Panc1 (cell line): ENCODE measurements around the gene FGF21.

Experiments
- POLR2AphosphoS5 ChIP-seq: IDR thresholded peaks from 2 replicates; pipeline ENCODE4 v1.6.1; 2012; ENCODE audit warnings: mild to moderate bottlenecking, low read depth, low read length, moderate library complexity
- TF ChIP-seq, protein P1 (sequence below): fragments of 450-650 bp; IDR thresholded peaks from 2 replicates; pipeline ENCODE4 v1.5.1; 2017; ENCODE audit warnings: mild to moderate bottlenecking
- TF ChIP-seq, protein P2 (sequence below), 2 experiments: IDR thresholded peaks; 2 replicates each; pipeline ENCODE4 v1.6.1; 2011 to 2012; ENCODE audit warnings: low read depth in 2 of 2, control low read depth in 1 of 2, low read length in 1 of 2, mild to moderate bottlenecking in 1 of 2, moderate library complexity in 1 of 2; ENCODE audit not compliant: insufficient read depth in 1 of 2

DNA sequence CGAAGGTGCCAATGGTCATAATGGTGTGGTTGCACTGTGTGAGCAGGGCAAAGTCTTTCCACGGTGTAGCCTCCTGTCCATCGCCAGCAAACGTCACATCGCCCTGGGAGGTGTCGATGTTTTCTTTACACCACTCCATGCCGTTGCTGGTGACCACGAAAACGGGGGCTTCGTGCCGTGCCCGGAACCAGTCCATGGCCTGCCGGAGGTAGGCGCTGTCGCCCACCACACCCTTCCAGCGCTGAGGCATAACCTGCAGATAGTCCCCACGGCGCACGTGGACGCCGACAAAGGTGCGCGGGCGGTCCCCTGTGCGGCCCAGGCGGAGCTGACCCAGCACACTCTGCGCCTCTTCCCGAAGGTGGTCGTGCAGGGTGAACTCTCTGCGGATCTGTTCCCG is 5.0 kb upstream of the FGF21 start:
- TF ChIP-seq, protein P1, sequence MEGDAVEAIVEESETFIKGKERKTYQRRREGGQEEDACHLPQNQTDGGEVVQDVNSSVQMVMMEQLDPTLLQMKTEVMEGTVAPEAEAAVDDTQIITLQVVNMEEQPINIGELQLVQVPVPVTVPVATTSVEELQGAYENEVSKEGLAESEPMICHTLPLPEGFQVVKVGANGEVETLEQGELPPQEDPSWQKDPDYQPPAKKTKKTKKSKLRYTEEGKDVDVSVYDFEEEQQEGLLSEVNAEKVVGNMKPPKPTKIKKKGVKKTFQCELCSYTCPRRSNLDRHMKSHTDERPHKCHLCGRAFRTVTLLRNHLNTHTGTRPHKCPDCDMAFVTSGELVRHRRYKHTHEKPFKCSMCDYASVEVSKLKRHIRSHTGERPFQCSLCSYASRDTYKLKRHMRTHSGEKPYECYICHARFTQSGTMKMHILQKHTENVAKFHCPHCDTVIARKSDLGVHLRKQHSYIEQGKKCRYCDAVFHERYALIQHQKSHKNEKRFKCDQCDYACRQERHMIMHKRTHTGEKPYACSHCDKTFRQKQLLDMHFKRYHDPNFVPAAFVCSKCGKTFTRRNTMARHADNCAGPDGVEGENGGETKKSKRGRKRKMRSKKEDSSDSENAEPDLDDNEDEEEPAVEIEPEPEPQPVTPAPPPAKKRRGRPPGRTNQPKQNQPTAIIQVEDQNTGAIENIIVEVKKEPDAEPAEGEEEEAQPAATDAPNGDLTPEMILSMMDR: no peak
- TF ChIP-seq, protein P2, sequence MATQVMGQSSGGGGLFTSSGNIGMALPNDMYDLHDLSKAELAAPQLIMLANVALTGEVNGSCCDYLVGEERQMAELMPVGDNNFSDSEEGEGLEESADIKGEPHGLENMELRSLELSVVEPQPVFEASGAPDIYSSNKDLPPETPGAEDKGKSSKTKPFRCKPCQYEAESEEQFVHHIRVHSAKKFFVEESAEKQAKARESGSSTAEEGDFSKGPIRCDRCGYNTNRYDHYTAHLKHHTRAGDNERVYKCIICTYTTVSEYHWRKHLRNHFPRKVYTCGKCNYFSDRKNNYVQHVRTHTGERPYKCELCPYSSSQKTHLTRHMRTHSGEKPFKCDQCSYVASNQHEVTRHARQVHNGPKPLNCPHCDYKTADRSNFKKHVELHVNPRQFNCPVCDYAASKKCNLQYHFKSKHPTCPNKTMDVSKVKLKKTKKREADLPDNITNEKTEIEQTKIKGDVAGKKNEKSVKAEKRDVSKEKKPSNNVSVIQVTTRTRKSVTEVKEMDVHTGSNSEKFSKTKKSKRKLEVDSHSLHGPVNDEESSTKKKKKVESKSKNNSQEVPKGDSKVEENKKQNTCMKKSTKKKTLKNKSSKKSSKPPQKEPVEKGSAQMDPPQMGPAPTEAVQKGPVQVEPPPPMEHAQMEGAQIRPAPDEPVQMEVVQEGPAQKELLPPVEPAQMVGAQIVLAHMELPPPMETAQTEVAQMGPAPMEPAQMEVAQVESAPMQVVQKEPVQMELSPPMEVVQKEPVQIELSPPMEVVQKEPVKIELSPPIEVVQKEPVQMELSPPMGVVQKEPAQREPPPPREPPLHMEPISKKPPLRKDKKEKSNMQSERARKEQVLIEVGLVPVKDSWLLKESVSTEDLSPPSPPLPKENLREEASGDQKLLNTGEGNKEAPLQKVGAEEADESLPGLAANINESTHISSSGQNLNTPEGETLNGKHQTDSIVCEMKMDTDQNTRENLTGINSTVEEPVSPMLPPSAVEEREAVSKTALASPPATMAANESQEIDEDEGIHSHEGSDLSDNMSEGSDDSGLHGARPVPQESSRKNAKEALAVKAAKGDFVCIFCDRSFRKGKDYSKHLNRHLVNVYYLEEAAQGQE (IDR thresholded peaks at IDR 0.05; ENCODE audit: insufficient read depth in 1 of 2, low read depth in 2 of 2, low read length in 1 of 2): no peak
- no peak for TF ChIP-seq POLR2AphosphoS5
